ENCODE measurements around the gene TH. TPM values are rescaled to one million over a fixed set of nuclear protein-coding genes. Genes with fewer than 3 reads are reported as not detected.

The TH gene
- total RNA-seq, 4 donors from 2014 or later, result not detected

- TF ChIP-seq CTCF (IDR thresholded peaks at IDR 0.05; ENCODE audit: low read depth), result no peak
Measured at GRCh38 chr11:2198621-2199365, 27.2 kb upstream of the TH start.

DNA sequence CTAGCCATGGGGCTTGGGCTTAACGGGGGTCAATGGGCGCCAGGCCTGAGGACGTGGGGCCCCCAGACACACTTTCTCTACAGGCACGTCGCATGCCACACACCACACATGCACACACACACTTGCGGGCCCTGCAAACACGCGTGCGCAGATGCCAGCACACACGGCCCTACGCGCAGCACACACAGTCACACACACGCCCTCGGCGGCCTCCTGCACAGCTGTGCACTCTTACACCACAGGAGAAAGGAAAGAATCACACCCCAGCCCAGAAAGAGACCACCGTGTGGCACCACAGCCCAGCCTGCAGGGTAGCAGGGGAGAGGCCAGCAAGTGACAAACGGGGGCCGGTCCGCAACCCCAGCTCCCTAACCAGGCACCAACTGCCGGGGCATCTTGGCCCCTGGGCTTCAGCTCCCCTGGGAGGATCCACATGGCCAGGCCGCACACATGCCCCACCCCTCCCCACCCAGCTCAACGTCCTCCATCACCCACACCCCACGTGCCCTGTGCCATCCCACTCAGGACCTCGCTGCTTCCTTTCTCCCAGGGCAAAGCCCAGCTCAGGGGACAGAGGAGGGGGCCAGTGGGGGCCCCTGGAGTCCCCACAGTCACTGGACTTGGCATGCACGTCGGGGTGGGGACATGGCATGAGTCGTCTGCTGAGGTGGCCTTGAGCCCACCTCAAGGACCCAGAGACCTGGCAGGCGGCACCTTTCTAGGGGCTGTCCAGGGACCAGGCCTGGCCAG lies 26.3 kb upstream of the TH start:
- no peak for TF ChIP-seq CTCF (IDR thresholded peaks at IDR 0.05; ENCODE audit: low read depth)

GRCh38 chr11:2196970-2197770 lies 25.6 kb upstream of the TH start:
- TF ChIP-seq CTCF (IDR thresholded peaks at IDR 0.05; ENCODE audit: low read depth), result no peak

- TF ChIP-seq CTCF (IDR thresholded peaks at IDR 0.05; ENCODE audit: low read depth), result no peak
Measured at GRCh38 chr11:2195756-2196088, 24.1 kb upstream of the TH start.

DNA sequence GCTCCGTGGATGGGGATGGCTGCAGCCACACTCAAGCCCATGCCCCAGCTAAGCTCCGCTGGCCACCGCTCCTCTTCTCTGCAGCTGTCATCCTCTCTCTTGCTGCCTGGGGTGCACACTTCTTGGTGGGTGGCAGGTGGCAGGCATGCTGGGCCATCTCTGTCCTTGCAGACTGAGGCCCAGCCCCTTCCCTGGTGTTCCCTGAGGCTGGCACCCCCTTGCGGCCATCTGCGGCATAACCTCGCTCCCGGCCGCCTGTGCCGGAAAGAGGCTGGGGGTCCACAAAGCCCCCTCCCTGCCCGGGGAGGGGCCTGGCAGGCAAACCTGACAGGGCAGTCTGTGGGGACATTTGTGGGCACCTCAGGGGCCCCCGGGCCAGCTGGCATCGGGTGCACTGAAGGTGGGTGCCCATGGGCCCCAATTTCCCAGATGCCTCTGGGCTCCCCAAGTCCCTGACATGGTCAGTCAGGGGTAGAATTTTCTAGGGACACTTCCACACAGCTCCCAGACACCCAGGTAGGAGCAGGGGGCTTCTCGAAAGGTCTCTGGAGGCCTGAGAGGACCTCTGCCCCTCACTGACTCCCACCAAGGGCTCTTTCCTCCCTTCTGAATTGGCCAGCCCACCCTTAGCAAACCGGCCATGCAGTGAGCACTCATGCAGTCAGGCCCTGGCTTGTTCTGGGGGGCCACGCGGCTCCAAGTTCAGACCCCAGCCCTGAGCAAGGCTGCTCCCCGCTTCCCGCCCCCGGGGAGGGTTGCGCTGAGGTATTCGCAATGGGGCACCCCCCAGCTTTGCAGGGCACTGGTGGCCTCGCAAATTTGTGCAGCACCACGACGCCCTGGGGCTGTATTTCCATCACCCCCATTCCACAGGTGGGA lies 23.5 kb upstream of the TH start:
- no peak for TF ChIP-seq CTCF (IDR thresholded peaks at IDR 0.05; ENCODE audit: low read depth)

GRCh38 chr11:2193099-2193887 lies 21.7 kb upstream of the TH start:
- TF ChIP-seq CTCF (IDR thresholded peaks at IDR 0.05; ENCODE audit: low read depth), result no peak
